ENCODE data around the gene PLIN1.

PLIN1 gene

GRCh38 chr15:89649013-89649625, 30.0 kb downstream of the PLIN1 start:
- Histone ChIP-seq H3K27ac (ENCODE audit: low read depth, low read length) (no peak overlapping the region), H3K36me3 (ENCODE audit: insufficient read depth, low read length) (no peaks in the 10 kb centered on the region)

GRCh38 chr15:89648106-89649012, 30.8 kb downstream of the PLIN1 start:
- no peak overlapping the region for H3K27ac ChIP-seq (ENCODE audit: low read depth, low read length)
- H3K4me1 ChIP-seq (ENCODE audit: insufficient read depth, low read length), result peaks cover 5% of the 10 kb centered on the region
- H3K36me3 ChIP-seq (ENCODE audit: insufficient read depth, low read length), result no peaks in the 10 kb centered on the region
- H3K9ac ChIP-seq (ENCODE audit: low read length), result no peak overlapping the region
- H3K27me3 ChIP-seq (ENCODE audit: control insufficient read depth in 1 of 2, insufficient read depth in 2 of 2, low read length in 2 of 2), result no peaks in the 10 kb centered on the region
- H3K9me3 ChIP-seq (ENCODE audit: low read length), result no peaks in the 10 kb centered on the region
- H3K4me3 ChIP-seq (ENCODE audit: low read depth in 1 of 2, low read length in 2 of 2), result no peak overlapping the region

More at GRCh38 chr15:89649013-89649625, 30.0 kb downstream of the PLIN1 start:
- Histone ChIP-seq H3K4me1 (ENCODE audit: insufficient read depth, low read length) (peaks cover 5% of the 10 kb centered on the region), H3K9ac (ENCODE audit: low read length) (no peak overlapping the region), H3K27me3 (ENCODE audit: control insufficient read depth in 1 of 2, insufficient read depth in 2 of 2, low read length in 2 of 2) (no peaks in the 10 kb centered on the region), H3K9me3 (ENCODE audit: low read length) (no peaks in the 10 kb centered on the region), H3K4me3 (ENCODE audit: low read depth in 1 of 2, low read length in 2 of 2) (no peak overlapping the region)

DNA sequence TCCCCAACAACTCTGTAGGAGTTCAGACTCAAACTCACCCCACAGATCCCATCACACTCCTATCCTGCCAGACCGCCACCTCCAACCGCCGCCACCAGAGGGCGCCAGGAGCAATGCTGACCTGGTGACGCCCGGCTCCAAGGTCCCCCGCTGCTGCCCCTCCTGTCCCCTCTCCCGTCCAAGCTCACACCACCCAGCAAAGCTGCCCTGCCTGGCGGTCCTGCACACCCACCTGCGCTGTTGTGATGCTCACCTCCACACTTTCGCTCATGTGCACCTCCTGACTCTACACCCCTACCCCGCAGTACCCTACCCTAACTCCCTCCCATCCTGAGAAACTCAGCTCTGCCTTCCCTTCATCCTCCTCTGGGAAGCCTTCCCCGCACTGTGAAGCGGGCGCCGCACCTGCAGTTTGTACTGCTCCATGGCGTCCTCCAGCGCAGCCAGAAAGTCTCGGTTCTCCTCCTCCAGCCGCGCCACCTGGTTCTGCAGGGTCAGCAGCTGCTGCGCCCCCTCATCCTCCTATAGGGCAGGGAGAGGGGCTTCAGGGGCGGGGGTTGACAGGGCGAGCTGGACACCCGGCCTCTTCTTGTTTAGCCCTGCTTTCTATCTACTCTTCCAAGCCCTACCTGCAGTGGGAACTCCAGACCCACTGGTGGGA, 31.8 kb downstream of the PLIN1 start:
- Histone ChIP-seq H3K9me3 (ENCODE audit: low read length) (no peaks in the 10 kb centered on the region), H3K27me3 (ENCODE audit: control insufficient read depth in 1 of 2, insufficient read depth in 2 of 2, low read length in 2 of 2) (no peaks in the 10 kb centered on the region), H3K27ac (ENCODE audit: low read depth, low read length) (no peak overlapping the region), H3K9ac (ENCODE audit: low read length) (no peak overlapping the region), H3K4me1 (ENCODE audit: insufficient read depth, low read length) (peaks cover 5% of the 10 kb centered on the region), H3K36me3 (ENCODE audit: insufficient read depth, low read length) (no peaks in the 10 kb centered on the region), H3K4me3 (ENCODE audit: low read depth in 1 of 2, low read length in 2 of 2) (no peak overlapping the region)

GRCh38 chr15:89646416-89647141, 32.6 kb downstream of the PLIN1 start:
- no peaks in the 10 kb centered on the region for H3K9me3 ChIP-seq (ENCODE audit: low read length)
- no peak overlapping the region for H3K27ac ChIP-seq (ENCODE audit: low read depth, low read length)
- H3K27me3 ChIP-seq (ENCODE audit: control insufficient read depth in 1 of 2, insufficient read depth in 2 of 2, low read length in 2 of 2), result no peaks in the 10 kb centered on the region
- peaks cover 3% of the 10 kb centered on the region for H3K36me3 ChIP-seq (ENCODE audit: insufficient read depth, low read length)
- peaks cover 5% of the 10 kb centered on the region for H3K4me1 ChIP-seq (ENCODE audit: insufficient read depth, low read length)
- no peak overlapping the region for H3K4me3 ChIP-seq (ENCODE audit: low read depth in 1 of 2, low read length in 2 of 2)
- H3K9ac ChIP-seq (ENCODE audit: low read length), result no peak overlapping the region

DNA sequence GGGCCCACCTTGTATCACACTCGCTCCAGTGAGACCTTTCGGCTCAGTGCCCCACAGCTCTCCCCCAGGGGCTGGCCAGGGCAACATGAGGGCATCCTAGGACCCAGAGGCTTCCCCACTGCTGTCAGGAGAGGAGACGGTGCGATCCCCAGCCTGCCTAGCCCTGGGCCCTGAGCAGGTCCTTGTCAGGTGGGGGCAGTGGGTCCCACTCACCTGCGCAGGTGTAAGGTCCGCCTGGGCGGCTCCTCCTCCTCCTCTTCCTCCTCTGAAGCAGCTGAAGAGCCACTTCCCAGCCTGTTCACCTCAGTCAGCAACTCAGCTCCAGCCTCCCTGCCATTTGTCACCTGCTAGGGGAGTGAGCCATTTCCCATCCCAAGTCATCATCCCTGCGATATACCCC, 33.5 kb downstream of the PLIN1 start:
- Histone ChIP-seq H3K4me1 (ENCODE audit: insufficient read depth, low read length) (peaks cover 5% of the 10 kb centered on the region), H3K27ac (ENCODE audit: low read depth, low read length) (no peak overlapping the region), H3K27me3 (ENCODE audit: control insufficient read depth in 1 of 2, insufficient read depth in 2 of 2, low read length in 2 of 2) (no peaks in the 10 kb centered on the region), H3K9me3 (ENCODE audit: low read length) (no peaks in the 10 kb centered on the region), H3K4me3 (ENCODE audit: low read depth in 1 of 2, low read length in 2 of 2) (no peak overlapping the region), H3K36me3 (ENCODE audit: insufficient read depth, low read length) (peaks cover 12% of the 10 kb centered on the region), H3K9ac (ENCODE audit: low read length) (no peak overlapping the region)

GRCh38 chr15:89642106-89642505, 37.1 kb downstream of the PLIN1 start:
- H3K27ac ChIP-seq (ENCODE audit: low read depth, low read length), result no peak overlapping the region
- H3K9ac ChIP-seq (ENCODE audit: low read length), result no peak overlapping the region
- no peak overlapping the region for H3K4me3 ChIP-seq (ENCODE audit: low read depth in 1 of 2, low read length in 2 of 2)
- H3K36me3 ChIP-seq (ENCODE audit: insufficient read depth, low read length), result peaks cover 12% of the 10 kb centered on the region
- H3K4me1 ChIP-seq (ENCODE audit: insufficient read depth, low read length), result peaks cover 1% of the 10 kb centered on the region
- H3K27me3 ChIP-seq (ENCODE audit: control insufficient read depth in 1 of 2, insufficient read depth in 2 of 2, low read length in 2 of 2), result no peaks in the 10 kb centered on the region
- no peaks in the 10 kb centered on the region for H3K9me3 ChIP-seq (ENCODE audit: low read length)

DNA sequence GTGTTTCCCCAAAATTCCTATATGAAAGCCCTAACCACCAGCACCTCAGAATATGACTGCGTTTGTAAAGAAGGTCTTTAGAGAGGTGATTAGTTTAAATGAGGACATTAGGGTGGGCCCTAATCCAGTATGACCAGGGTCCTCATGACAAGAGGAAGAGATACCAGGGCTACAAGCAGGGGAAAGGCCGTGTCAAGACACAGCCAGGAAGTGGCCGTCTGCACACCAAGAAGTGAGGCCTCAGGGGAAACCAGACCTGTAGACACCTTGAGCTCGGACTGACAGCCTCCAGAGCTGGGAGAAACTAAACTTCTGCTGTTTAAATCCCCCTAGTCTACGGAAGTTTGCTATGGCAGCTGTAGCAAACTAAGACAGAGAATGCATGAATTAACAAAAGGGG, 38.1 kb downstream of the PLIN1 start:
- H3K27me3 ChIP-seq (ENCODE audit: control insufficient read depth in 1 of 2, insufficient read depth in 2 of 2, low read length in 2 of 2), result no peaks in the 10 kb centered on the region
- H3K4me3 ChIP-seq (ENCODE audit: low read depth in 1 of 2, low read length in 2 of 2), result no peak overlapping the region
- H3K4me1 ChIP-seq (ENCODE audit: insufficient read depth, low read length), result no peaks in the 10 kb centered on the region
- peaks cover 12% of the 10 kb centered on the region for H3K36me3 ChIP-seq (ENCODE audit: insufficient read depth, low read length)
- no peak overlapping the region for H3K27ac ChIP-seq (ENCODE audit: low read depth, low read length)
- H3K9me3 ChIP-seq (ENCODE audit: low read length), result no peaks in the 10 kb centered on the region
- no peak overlapping the region for H3K9ac ChIP-seq (ENCODE audit: low read length)

- Histone ChIP-seq H3K36me3 (ENCODE audit: insufficient read depth, low read length) (peaks cover 12% of the 10 kb centered on the region), H3K9me3 (ENCODE audit: low read length) (no peaks in the 10 kb centered on the region), H3K4me3 (ENCODE audit: low read depth in 1 of 2, low read length in 2 of 2) (no peak overlapping the region), H3K4me1 (ENCODE audit: insufficient read depth, low read length) (no peaks in the 10 kb centered on the region), H3K27ac (ENCODE audit: low read depth, low read length) (no peak overlapping the region), H3K9ac (ENCODE audit: low read length) (no peak overlapping the region), H3K27me3 (ENCODE audit: control insufficient read depth in 1 of 2, insufficient read depth in 2 of 2, low read length in 2 of 2) (no peaks in the 10 kb centered on the region)
Observed at GRCh38 chr15:89640245-89640644, 38.9 kb downstream of the PLIN1 start.

DNA sequence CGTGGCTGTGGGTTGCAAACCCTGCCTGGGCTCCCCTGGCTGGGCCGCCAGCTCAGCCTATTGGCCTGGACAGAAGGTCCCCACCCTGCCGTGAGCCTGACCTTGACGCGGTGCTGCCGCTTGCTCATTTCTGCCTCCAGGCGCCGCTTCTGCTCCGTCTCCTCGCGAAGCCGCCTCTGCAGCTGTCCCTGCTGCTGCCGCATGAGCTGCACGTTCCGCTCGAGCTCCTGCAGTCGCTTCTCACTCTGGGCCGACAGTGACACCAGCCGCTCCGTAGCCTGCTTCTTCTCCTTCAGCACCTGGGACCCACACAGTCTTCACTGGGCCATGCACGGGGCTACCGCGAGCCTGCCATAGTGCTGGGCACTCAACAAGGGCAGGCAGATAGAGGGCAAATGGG, 45.6 kb downstream of the PLIN1 start:
- no peak overlapping the region for H3K9ac ChIP-seq (ENCODE audit: low read length)
- H3K9me3 ChIP-seq (ENCODE audit: low read length), result no peaks in the 10 kb centered on the region
- H3K36me3 ChIP-seq (ENCODE audit: insufficient read depth, low read length), result peaks cover 43% of the 10 kb centered on the region
- H3K4me1 ChIP-seq (ENCODE audit: insufficient read depth, low read length), result no peaks in the 10 kb centered on the region
- H3K27me3 ChIP-seq (ENCODE audit: control insufficient read depth in 1 of 2, insufficient read depth in 2 of 2, low read length in 2 of 2), result no peaks in the 10 kb centered on the region
- H3K27ac ChIP-seq (ENCODE audit: low read depth, low read length), result no peak overlapping the region
- no peak overlapping the region for H3K4me3 ChIP-seq (ENCODE audit: low read depth in 1 of 2, low read length in 2 of 2)

DNA sequence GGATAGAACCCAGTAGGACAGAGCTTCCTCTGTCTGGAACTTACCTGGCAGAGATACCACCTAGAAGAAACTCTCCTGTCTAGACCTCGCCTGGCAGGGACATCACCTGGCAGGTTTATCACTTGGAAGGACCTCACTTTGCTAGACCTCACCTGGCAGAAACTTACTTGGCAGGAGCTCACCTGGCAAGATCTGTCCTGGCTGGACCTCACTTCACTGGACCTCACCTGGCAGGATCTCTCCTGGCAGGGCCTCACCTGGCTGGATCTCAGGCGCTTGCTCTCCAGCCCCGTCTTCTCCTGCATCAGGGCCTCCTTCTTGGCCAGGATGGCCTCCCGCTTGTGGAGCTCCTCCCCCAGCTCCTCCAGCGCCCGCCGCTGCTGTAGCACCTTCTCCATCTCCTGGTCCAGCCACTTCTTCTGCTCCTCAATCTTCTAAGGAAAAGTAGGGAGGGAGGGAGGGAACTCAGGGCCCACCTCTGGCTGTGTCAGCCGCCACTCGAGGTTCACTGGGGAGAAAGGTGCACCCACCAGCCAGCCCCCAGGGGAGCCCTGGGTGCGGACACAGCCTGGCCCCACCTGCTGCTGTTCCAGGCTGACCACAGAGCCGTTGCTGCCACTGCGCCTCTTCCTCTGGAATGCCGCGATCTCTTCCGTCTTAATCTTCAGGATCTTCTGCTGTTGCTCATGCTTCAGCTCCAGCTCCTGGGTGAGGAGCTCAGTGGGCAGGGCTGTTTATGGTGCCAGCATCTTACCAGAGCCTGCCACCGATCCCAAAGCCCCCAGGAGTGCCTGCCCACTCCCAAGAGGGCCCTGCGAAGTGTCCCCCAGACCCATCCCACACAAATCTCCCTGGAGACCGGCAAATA, 46.4 kb downstream of the PLIN1 start:
- H3K4me3 ChIP-seq (ENCODE audit: low read depth in 1 of 2, low read length in 2 of 2), result no peak overlapping the region
- no peaks in the 10 kb centered on the region for H3K9me3 ChIP-seq (ENCODE audit: low read length)
- H3K27ac ChIP-seq (ENCODE audit: low read depth, low read length), result no peak overlapping the region
- no peak overlapping the region for H3K9ac ChIP-seq (ENCODE audit: low read length)
- H3K4me1 ChIP-seq (ENCODE audit: insufficient read depth, low read length), result no peaks in the 10 kb centered on the region
- H3K27me3 ChIP-seq (ENCODE audit: control insufficient read depth in 1 of 2, insufficient read depth in 2 of 2, low read length in 2 of 2), result no peaks in the 10 kb centered on the region
- H3K36me3 ChIP-seq (ENCODE audit: insufficient read depth, low read length), result peaks cover 44% of the 10 kb centered on the region

Measured in muscle layer of colon (tissue), 2 donors.